A673 (cell line): ENCODE measurements around the gene SYNGR3. TPM values are rescaled to one million over a fixed set of nuclear protein-coding genes. Genes with fewer than 3 reads are reported as not detected.

Source experiments
- BruUV-seq: library from RNA; stranded (reverse); fragments of 400-500 nt; replicated peaks from 2 replicates; lab custom pipeline; 2021; lab: Mats Ljungman, UMichigan
- CTCF ChIA-PET: fragments of 300-600 bp; sonication (Branson Sonifier 250); formaldehyde crosslinking; loops from one replicate; lab custom pipeline; 2022; ENCODE audit warnings: antibody characterized with exemption; lab: Charles Lee
- POLR2A ChIA-PET: fragments of 300-600 bp; sonication (Branson Sonifier 250); formaldehyde crosslinking; loops from one replicate; lab custom pipeline; 2022; ENCODE audit warnings: antibody characterized with exemption; ENCODE audit not compliant: low non-redundant PET; lab: Charles Lee
- DNase-seq: peaks from one replicate; pipeline ENCODE4 v3.0.0-alpha.2; 2015; ENCODE audit warnings: low spot score
- H3K27ac ChIP-seq: fragments of 200-600 bp; sonication (generic); 2 replicates; pipeline ENCODE4 v1.5.1; 2016; ENCODE audit warnings: mixed run types, low read depth, mild to moderate bottlenecking, mixed read lengths, antibody characterized with exemption, low read length; ENCODE audit not compliant: poor library complexity, severe bottlenecking
- H3K27me3 ChIP-seq: fragments of 200-600 bp; sonication (generic); replicated peaks from 2 replicates; pipeline ENCODE4 v1.6.1; 2017; ENCODE audit warnings: mixed run types, low read depth, mild to moderate bottlenecking, mixed read lengths, antibody characterized with exemption, low read length; ENCODE audit not compliant: insufficient read depth, poor library complexity
- H3K36me3 ChIP-seq: fragments of 200-600 bp; sonication (generic); 2 replicates; pipeline ENCODE4 v1.6.1; 2016; ENCODE audit warnings: mixed run types, mild to moderate bottlenecking, mixed read lengths, antibody characterized with exemption, low read length; ENCODE audit not compliant: insufficient read depth, poor library complexity, severe bottlenecking
- H3K4me1 ChIP-seq: fragments of 200-600 bp; sonication (generic); 2 replicates; pipeline ENCODE4 v1.6.1; 2017; ENCODE audit warnings: mixed run types, mild to moderate bottlenecking, mixed read lengths, antibody characterized with exemption, low read length; ENCODE audit not compliant: insufficient read depth, poor library complexity, severe bottlenecking
- H3K4me3 ChIP-seq: fragments of 200-600 bp; sonication (generic); 2 replicates; pipeline ENCODE4 v1.5.1; 2016; ENCODE audit warnings: low read depth, mixed run types, mild to moderate bottlenecking, mixed read lengths, low read length; ENCODE audit not compliant: poor library complexity, severe bottlenecking
- H3K9me3 ChIP-seq: fragments of 200-600 bp; sonication (generic); 2 replicates; pipeline ENCODE4 v1.6.1; 2016; ENCODE audit warnings: mixed run types, low read depth, mild to moderate bottlenecking, mixed read lengths, antibody characterized with exemption, low read length; ENCODE audit not compliant: poor library complexity, severe bottlenecking
- EZH2 ChIP-seq: fragments of 200-600 bp; sonication (generic); IDR thresholded peaks from 2 replicates; pipeline ENCODE4 v1.6.1; 2017; ENCODE audit warnings: borderline replicate concordance, low read depth, mild to moderate bottlenecking, mixed read lengths, antibody characterized with exemption, low read length; ENCODE audit not compliant: poor library complexity, severe bottlenecking
- intact Hi-C: fragments of 100-400 bp; cut with micrococcal nuclease; formaldehyde crosslinking; loops from one replicate; pipeline ENCODE4 v1.10.0; 2022; ENCODE audit not compliant: unreplicated experiment
- total RNA-seq: library from RNA; stranded (reverse); gene quantifications from 2 replicates; pipeline ENCODE4 v1.2.3, GENCODE V29; 2021
- TF ChIP-seq, protein P1 (sequence below): fragments of 300-800, 200-600 bp; sonication (generic); conservative IDR thresholded peaks from 2 replicates; pipeline ENCODE4 v1.5.1; 2017; ENCODE audit warnings: low read depth, mild to moderate bottlenecking, antibody characterized with exemption, low read length, moderate library complexity, mixed read lengths

The SYNGR3 gene
- total RNA-seq, 1 experiment from 2014 or later = 1.4 TPM

DNA sequence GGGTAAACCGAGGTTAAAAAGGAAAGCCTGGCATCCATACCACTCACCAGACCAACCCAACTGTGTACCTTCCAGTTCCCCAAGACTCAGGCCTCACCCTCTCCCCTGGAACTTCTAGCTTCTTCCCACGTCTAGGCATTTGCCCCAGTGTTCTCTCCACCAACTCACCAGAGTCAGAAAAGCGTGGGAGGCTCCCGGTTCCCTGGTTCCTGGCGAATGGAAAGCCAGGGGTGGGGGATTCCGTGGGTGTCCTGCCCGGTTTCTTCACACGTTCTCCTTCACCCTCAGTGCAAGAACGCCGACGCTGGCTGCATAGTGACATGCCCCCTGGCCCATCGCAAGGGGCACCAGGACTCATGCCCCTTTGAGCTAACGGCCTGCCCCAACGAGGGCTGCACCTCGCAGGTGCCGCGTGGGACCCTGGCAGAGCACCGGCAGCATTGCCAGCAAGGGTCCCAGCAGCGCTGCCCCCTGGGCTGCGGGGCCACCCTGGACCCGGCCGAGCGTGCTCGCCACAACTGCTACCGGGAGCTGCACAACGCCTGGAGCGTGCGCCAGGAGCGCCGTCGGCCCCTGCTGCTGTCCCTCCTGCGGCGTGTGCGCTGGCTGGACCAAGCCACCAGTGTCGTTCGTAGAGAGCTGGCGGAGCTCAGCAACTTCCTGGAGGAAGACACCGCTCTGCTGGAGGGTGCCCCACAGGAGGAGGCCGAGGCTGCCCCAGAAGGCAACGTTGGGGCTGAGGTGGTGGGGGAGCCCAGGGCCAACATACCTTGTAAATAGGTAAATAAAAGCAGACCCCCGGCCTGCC is 21.4 kb upstream of the SYNGR3 start:
- Histone ChIP-seq H3K4me3 (no peak overlapping the region), H3K27ac (no peak overlapping the region), H3K4me1 (peaks cover 13% of the 10 kb centered on the region), H3K27me3 (no peaks in the 10 kb centered on the region), H3K9me3 (no peaks in the 10 kb centered on the region), H3K36me3 (peaks cover 8% of the 10 kb centered on the region)
- ChIA-PET CTCF (interaction anchor here (0.6 kb wide), 1 partner anchor 647 kb away, joined by 5 read pairs; no protein-coding TSS in a partner anchor), POLR2A (no interaction called here)
- intact Hi-C loops = no loop called here
- BruUV-seq = no TSS peak
- no peak for DNase-seq
- TF ChIP-seq EZH2 = no peak
- TF ChIP-seq, protein P1, sequence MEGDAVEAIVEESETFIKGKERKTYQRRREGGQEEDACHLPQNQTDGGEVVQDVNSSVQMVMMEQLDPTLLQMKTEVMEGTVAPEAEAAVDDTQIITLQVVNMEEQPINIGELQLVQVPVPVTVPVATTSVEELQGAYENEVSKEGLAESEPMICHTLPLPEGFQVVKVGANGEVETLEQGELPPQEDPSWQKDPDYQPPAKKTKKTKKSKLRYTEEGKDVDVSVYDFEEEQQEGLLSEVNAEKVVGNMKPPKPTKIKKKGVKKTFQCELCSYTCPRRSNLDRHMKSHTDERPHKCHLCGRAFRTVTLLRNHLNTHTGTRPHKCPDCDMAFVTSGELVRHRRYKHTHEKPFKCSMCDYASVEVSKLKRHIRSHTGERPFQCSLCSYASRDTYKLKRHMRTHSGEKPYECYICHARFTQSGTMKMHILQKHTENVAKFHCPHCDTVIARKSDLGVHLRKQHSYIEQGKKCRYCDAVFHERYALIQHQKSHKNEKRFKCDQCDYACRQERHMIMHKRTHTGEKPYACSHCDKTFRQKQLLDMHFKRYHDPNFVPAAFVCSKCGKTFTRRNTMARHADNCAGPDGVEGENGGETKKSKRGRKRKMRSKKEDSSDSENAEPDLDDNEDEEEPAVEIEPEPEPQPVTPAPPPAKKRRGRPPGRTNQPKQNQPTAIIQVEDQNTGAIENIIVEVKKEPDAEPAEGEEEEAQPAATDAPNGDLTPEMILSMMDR = no peak

DNA sequence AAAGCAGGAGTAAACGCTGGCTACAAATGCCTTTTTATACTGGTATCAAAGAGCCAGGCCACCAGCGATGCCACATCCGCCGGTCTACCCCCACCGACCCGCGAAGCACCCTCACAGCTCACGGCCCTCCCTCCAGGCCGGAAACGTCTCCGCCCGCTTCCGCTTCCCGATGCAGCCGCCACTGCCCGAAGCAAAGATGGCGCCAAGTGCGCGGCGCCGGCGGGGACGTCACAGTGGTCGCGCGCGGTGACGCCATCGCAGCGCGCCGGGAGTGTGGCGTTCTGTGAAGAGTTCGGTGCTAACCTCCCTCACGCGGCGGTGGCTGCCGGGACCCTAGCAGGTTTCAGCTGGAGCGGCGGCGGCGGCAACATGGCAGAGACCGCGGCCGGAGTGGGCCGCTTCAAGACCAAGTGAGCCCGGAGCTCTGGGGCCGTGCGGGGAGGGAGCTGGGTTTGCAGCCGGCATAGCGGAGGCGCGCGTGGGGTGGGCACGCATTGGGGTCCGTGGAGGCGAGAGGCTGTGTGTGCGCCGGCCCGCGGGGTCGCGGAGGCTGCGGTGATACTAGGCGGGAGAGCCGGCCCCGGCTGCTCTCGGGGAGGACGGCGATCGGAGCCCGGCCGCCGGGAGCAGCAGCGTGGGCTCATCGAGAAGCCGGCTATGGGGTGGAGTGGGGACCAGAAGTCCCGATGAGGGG is 17.8 kb upstream of the SYNGR3 start, which contains the start of gene TBL3:
TBL3 (plus strand) TSS at position 258 of the 694 bp plus-strand sequence; CDS start at position 370, 112 bp downstream.
- no peak for TF ChIP-seq EZH2
- Histone ChIP-seq H3K27me3 (no peaks in the 10 kb centered on the region), H3K36me3 (peaks cover 13% of the 10 kb centered on the region), H3K4me3 (peak within 1 kb of the TSS; percentile 100), H3K27ac (peak within 1 kb of the TSS; percentile 94), H3K4me1 (peaks cover 5% of the 10 kb centered on the region), H3K9me3 (no peaks in the 10 kb centered on the region)
- POLR2A ChIA-PET = no interaction called here
- peak; percentile 97 for DNase-seq
- CTCF ChIA-PET = no interaction called here
- BruUV-seq = no TSS peak
- intact Hi-C loops = no loop called here

DNA sequence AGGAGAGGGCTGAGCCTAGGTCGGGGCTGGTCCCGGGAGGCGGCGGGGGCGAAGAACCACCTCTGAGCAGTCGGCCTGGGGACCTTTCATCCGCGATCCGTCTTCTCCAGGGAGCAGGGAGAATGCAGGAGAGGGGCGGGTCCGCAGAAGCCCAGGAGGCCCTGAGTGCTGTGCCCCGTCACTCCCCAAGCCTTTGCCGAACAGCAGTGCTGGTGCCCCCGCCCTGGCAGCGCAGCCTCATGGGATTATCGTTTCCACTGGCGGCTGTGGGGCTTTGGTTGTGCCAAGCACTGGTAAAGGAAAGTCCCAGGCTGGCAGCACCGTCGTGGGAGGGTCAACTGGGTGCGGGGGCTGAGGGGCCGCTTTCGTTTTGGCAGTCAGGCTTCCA is 17.3 kb upstream of the SYNGR3 start:
- ChIA-PET POLR2A (no interaction called here), CTCF (no interaction called here)
- Histone ChIP-seq H3K4me1 (peaks cover 5% of the 10 kb centered on the region), H3K4me3 (peak overlapping the region; percentile 100), H3K27me3 (no peaks in the 10 kb centered on the region), H3K27ac (peak overlapping the region; percentile 94), H3K9me3 (no peaks in the 10 kb centered on the region), H3K36me3 (peaks cover 18% of the 10 kb centered on the region)
- BruUV-seq = no TSS peak
- no peak for DNase-seq
- TF ChIP-seq, protein P1 = no peak
- no peak for TF ChIP-seq EZH2
- intact Hi-C loops = no loop called here
